Measurements from ENCODE around the gene BACH2.

DNA sequence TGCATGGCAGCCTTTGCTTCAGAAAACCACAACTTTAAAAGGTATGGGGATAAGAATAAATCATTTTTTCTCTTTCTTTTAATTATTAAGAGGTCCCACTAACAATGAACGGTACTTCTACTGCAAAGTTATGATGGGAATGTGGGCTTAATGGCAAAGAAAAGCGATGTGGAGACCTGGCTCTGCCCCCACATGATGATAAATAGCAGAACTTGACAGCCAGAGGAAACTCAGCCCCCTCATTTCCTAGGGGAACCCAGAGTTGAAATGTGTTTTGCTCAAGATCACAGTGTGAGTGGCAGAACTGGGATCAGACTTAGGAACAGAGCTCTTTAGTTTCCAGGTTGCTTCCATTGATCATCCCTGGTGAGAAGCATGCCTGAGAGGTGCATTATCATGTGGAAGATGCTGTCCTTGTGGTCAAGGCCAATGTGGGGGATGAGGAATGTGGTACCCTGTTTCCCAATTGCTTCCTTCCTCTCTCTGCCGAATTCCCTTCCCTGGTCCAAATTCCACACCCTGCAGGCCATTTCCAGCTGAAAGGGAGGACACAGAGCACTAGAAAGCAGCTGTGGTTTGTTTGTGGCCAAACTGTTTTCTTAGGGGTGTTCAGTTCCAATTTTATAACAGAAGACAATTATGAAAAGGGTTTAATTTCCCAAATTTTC lies 66.0 kb downstream of the BACH2 start:
- TF ChIP-seq POLR2AphosphoS5 (IDR thresholded peaks at IDR 0.05; ENCODE audit: low read depth, low read length) = no peak
- TF ChIP-seq RAD21 (IDR thresholded peaks at IDR 0.05; ENCODE audit: low read depth) = no peak
- TF ChIP-seq, protein P1, sequence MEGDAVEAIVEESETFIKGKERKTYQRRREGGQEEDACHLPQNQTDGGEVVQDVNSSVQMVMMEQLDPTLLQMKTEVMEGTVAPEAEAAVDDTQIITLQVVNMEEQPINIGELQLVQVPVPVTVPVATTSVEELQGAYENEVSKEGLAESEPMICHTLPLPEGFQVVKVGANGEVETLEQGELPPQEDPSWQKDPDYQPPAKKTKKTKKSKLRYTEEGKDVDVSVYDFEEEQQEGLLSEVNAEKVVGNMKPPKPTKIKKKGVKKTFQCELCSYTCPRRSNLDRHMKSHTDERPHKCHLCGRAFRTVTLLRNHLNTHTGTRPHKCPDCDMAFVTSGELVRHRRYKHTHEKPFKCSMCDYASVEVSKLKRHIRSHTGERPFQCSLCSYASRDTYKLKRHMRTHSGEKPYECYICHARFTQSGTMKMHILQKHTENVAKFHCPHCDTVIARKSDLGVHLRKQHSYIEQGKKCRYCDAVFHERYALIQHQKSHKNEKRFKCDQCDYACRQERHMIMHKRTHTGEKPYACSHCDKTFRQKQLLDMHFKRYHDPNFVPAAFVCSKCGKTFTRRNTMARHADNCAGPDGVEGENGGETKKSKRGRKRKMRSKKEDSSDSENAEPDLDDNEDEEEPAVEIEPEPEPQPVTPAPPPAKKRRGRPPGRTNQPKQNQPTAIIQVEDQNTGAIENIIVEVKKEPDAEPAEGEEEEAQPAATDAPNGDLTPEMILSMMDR (IDR thresholded peaks at IDR 0.05 in 2 of 3, conservative IDR thresholded peaks at IDR 0.05 in 1 of 3; ENCODE audit: borderline replicate concordance in 1 of 3, insufficient read depth in 1 of 3, low read depth in 2 of 3, low read length in 2 of 3) = no peak
- TF ChIP-seq EZH2 (IDR thresholded peaks at IDR 0.05) = no peak
- no peak for TF ChIP-seq SP1 (IDR thresholded peaks at IDR 0.05; ENCODE audit: low read depth)
- TF ChIP-seq, protein P2, sequence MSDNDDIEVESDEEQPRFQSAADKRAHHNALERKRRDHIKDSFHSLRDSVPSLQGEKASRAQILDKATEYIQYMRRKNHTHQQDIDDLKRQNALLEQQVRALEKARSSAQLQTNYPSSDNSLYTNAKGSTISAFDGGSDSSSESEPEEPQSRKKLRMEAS (IDR thresholded peaks at IDR 0.05) = no peak
- TF ChIP-seq POLR2A (IDR thresholded peaks at IDR 0.05; ENCODE audit: borderline replicate concordance, extremely low read depth, insufficient read depth, insufficient read length) = no peak
- TF ChIP-seq SRF (IDR thresholded peaks at IDR 0.05; ENCODE audit: low read depth) = no peak
- TF ChIP-seq SIN3A (IDR thresholded peaks at IDR 0.05; ENCODE audit: low read depth) = no peak
- TF ChIP-seq ZNF274 (IDR thresholded peaks at IDR 0.05; ENCODE audit: low read depth, low read length) = no peak
- TF ChIP-seq, protein P3, sequence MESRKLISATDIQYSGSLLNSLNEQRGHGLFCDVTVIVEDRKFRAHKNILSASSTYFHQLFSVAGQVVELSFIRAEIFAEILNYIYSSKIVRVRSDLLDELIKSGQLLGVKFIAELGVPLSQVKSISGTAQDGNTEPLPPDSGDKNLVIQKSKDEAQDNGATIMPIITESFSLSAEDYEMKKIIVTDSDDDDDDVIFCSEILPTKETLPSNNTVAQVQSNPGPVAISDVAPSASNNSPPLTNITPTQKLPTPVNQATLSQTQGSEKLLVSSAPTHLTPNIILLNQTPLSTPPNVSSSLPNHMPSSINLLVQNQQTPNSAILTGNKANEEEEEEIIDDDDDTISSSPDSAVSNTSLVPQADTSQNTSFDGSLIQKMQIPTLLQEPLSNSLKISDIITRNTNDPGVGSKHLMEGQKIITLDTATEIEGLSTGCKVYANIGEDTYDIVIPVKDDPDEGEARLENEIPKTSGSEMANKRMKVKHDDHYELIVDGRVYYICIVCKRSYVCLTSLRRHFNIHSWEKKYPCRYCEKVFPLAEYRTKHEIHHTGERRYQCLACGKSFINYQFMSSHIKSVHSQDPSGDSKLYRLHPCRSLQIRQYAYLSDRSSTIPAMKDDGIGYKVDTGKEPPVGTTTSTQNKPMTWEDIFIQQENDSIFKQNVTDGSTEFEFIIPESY (IDR thresholded peaks at IDR 0.05; ENCODE audit: extremely low read depth, insufficient replicate concordance, low read length) = no peak

Data from HCT116 (cell line).